Astrocyte (in vitro differentiated cells and primary cell): Measurements from ENCODE around the gene HYAL2. TPM values are rescaled to one million over a fixed set of nuclear protein-coding genes. Genes with fewer than 3 reads are reported as not detected.

Experiments
- DNase-seq: peaks from one replicate; pipeline ENCODE4 v3.0.0-alpha.2; 2010; ENCODE audit warnings: low read depth
- FAIRE-seq: peaks from 2 replicates; lab custom pipeline; 2011; peaks lifted over from hg19 to GRCh38; lab: Jason Lieb, UNC
- H2AFZ ChIP-seq: 2 replicates; pipeline ENCODE4 v1.6.0; 2012; ENCODE audit warnings: low read depth, low read length, inconsistent platforms
- H3K27ac ChIP-seq: 2 replicates; pipeline ENCODE4 v1.5.1; 2011; ENCODE audit warnings: low read depth, low read length, inconsistent platforms
- H3K27me3 ChIP-seq: 2 replicates; pipeline ENCODE4 v1.6.0; 2011; ENCODE audit warnings: low read length, inconsistent platforms; ENCODE audit not compliant: insufficient read depth
- H3K36me3 ChIP-seq: 2 replicates; pipeline ENCODE4 v1.5.1; 2011; ENCODE audit warnings: low read length, inconsistent platforms; ENCODE audit not compliant: insufficient read depth
- H3K4me1 ChIP-seq: 2 replicates; pipeline ENCODE4 v1.5.1; 2011; ENCODE audit warnings: low read length, inconsistent platforms; ENCODE audit not compliant: insufficient read depth
- H3K4me2 ChIP-seq: 2 replicates; pipeline ENCODE4 v1.6.0; 2012; ENCODE audit warnings: low read length, inconsistent platforms
- H3K4me3 ChIP-seq: 2 replicates; pipeline ENCODE4 v1.5.1; 2011; ENCODE audit warnings: low read depth, mild to moderate bottlenecking, low read length, inconsistent platforms; ENCODE audit not compliant: insufficient read depth
- H3K79me2 ChIP-seq: 2 replicates; pipeline ENCODE4 v1.6.0; 2012; ENCODE audit warnings: mild to moderate bottlenecking, low read length, inconsistent platforms; ENCODE audit not compliant: insufficient read depth
- H3K9ac ChIP-seq: 2 replicates; pipeline ENCODE4 v1.6.0; 2012; ENCODE audit warnings: mild to moderate bottlenecking, low read length, inconsistent platforms
- H3K9me3 ChIP-seq: 2 replicates; pipeline ENCODE4 v1.5.1; 2012; ENCODE audit warnings: low read depth, mild to moderate bottlenecking, low read length, inconsistent platforms; ENCODE audit not compliant: insufficient read depth
- H4K20me1 ChIP-seq: 2 replicates; pipeline ENCODE4 v1.6.0; 2012; ENCODE audit warnings: low read length, inconsistent platforms; ENCODE audit not compliant: insufficient read depth
- H3K27ac Mint-ChIP-seq: one replicate; pipeline ENCODE4 v1.8.0; 2021; ENCODE audit warnings: mild to moderate bottlenecking, mixed read lengths; ENCODE audit not compliant: unreplicated experiment
- H3K27me3 Mint-ChIP-seq: one replicate; pipeline ENCODE4 v1.8.0; 2021; ENCODE audit warnings: low read depth, mixed read lengths; ENCODE audit not compliant: unreplicated experiment
- H3K36me3 Mint-ChIP-seq: one replicate; pipeline ENCODE4 v1.8.0; 2021; ENCODE audit warnings: low read depth, mixed read lengths; ENCODE audit not compliant: unreplicated experiment
- H3K4me1 Mint-ChIP-seq: one replicate; pipeline ENCODE4 v1.8.0; 2021; ENCODE audit warnings: low read depth, mixed read lengths; ENCODE audit not compliant: unreplicated experiment
- H3K4me3 Mint-ChIP-seq: one replicate; pipeline ENCODE4 v1.8.0; 2021; ENCODE audit warnings: mild to moderate bottlenecking, moderate library complexity, mixed read lengths; ENCODE audit not compliant: unreplicated experiment
- H3K9me3 Mint-ChIP-seq: one replicate; pipeline ENCODE4 v1.8.0; 2021; ENCODE audit warnings: mild to moderate bottlenecking, mixed read lengths; ENCODE audit not compliant: unreplicated experiment
- CTCF ChIP-seq: IDR thresholded peaks from 2 replicates; pipeline ENCODE4 v1.5.1; 2011; ENCODE audit warnings: low read depth, mild to moderate bottlenecking, inconsistent platforms, low read length, moderate library complexity; ENCODE audit not compliant: insufficient read depth
- EZH2 ChIP-seq: IDR thresholded peaks from 2 replicates; pipeline ENCODE4 v1.6.1; 2012; ENCODE audit warnings: mild to moderate bottlenecking, low read length, inconsistent platforms; ENCODE audit not compliant: insufficient read depth
- total RNA-seq: library from RNA; stranded (reverse); gene quantifications from 2 replicates; pipeline ENCODE4 v1.2.1, GENCODE V29; 2021

Gene HYAL2
- total RNA-seq, 1 donor from 2014 or later, result 42.9 TPM

GRCh38 chr3:50319894-50320625, 2.5 kb downstream of the HYAL2 start:
- DNase-seq, result no peak
- Mint-ChIP-seq H3K27me3 (no peaks in the 10 kb centered on the region), H3K4me3 (peak overlapping the region; percentile 93), H3K9me3 (no peaks in the 10 kb centered on the region), H3K27ac (peak overlapping the region; percentile 96), H3K4me1 (peaks cover 23% of the 10 kb centered on the region), H3K36me3 (peaks cover 21% of the 10 kb centered on the region)
- peak overlapping the region; percentile 95 for H3K4me3 ChIP-seq
- no peak overlapping the region for H3K27ac ChIP-seq
- TF ChIP-seq CTCF (no peak), EZH2 (no peak)
- no peak for FAIRE-seq
- peak overlapping the region; percentile 92 for H2AFZ ChIP-seq
- no peaks in the 10 kb centered on the region for H3K27me3 ChIP-seq
- H3K9me3 ChIP-seq, result no peaks in the 10 kb centered on the region
- peak overlapping the region; percentile 93 for H3K4me2 ChIP-seq
- peaks cover 40% of the 10 kb centered on the region for H3K79me2 ChIP-seq
- peaks cover 29% of the 10 kb centered on the region for H3K4me1 ChIP-seq
- peak overlapping the region; percentile 96 for H3K9ac ChIP-seq
- H4K20me1 ChIP-seq, result peaks cover 50% of the 10 kb centered on the region
- peaks cover 12% of the 10 kb centered on the region for H3K36me3 ChIP-seq

GRCh38 chr3:50319181-50319893, 3.2 kb downstream of the HYAL2 start:
- H3K9ac ChIP-seq, result no peak overlapping the region
- Mint-ChIP-seq H3K4me3 (peak overlapping the region; percentile 93), H3K27ac (no peak overlapping the region), H3K4me1 (peaks cover 23% of the 10 kb centered on the region), H3K9me3 (no peaks in the 10 kb centered on the region), H3K36me3 (peaks cover 20% of the 10 kb centered on the region), H3K27me3 (no peaks in the 10 kb centered on the region)
- H3K27me3 ChIP-seq, result no peaks in the 10 kb centered on the region
- H4K20me1 ChIP-seq, result peaks cover 56% of the 10 kb centered on the region
- H3K4me2 ChIP-seq, result peak overlapping the region; percentile 93
- peaks cover 40% of the 10 kb centered on the region for H3K79me2 ChIP-seq
- peaks cover 29% of the 10 kb centered on the region for H3K4me1 ChIP-seq
- no peaks in the 10 kb centered on the region for H3K9me3 ChIP-seq
- H3K27ac ChIP-seq, result no peak overlapping the region
- no peak for TF ChIP-seq EZH2
- no peak for TF ChIP-seq CTCF
- FAIRE-seq (no peak), DNase-seq (no peak)
- H3K4me3 ChIP-seq, result no peak overlapping the region
- H2AFZ ChIP-seq, result no peak overlapping the region
- H3K36me3 ChIP-seq, result peaks cover 8% of the 10 kb centered on the region

GRCh38 chr3:50318615-50319014, 3.9 kb downstream of the HYAL2 start:
- no peak for DNase-seq

More at GRCh38 chr3:50318615-50319014, 3.9 kb downstream of the HYAL2 start:
- Histone ChIP-seq H3K36me3 (peaks cover 8% of the 10 kb centered on the region), H3K4me1 (peaks cover 29% of the 10 kb centered on the region), H3K9ac (no peak overlapping the region), H4K20me1 (peaks cover 58% of the 10 kb centered on the region), H2AFZ (no peak overlapping the region), H3K27ac (no peak overlapping the region), H3K27me3 (no peaks in the 10 kb centered on the region), H3K9me3 (no peaks in the 10 kb centered on the region), H3K4me3 (no peak overlapping the region), H3K4me2 (peak overlapping the region; percentile 93), H3K79me2 (peaks cover 40% of the 10 kb centered on the region)
- Mint-ChIP-seq H3K4me1 (peaks cover 23% of the 10 kb centered on the region), H3K4me3 (no peak overlapping the region), H3K27ac (no peak overlapping the region), H3K27me3 (no peaks in the 10 kb centered on the region), H3K9me3 (no peaks in the 10 kb centered on the region), H3K36me3 (peaks cover 21% of the 10 kb centered on the region)
- FAIRE-seq, result no peak
- no peak for TF ChIP-seq CTCF
- no peak for TF ChIP-seq EZH2
